Measurements from ENCODE around the gene FBXL16.
A peak's percentile ranks its signal among the peaks of the same experiment; 100 is the strongest.

The FBXL16 gene

DNA sequence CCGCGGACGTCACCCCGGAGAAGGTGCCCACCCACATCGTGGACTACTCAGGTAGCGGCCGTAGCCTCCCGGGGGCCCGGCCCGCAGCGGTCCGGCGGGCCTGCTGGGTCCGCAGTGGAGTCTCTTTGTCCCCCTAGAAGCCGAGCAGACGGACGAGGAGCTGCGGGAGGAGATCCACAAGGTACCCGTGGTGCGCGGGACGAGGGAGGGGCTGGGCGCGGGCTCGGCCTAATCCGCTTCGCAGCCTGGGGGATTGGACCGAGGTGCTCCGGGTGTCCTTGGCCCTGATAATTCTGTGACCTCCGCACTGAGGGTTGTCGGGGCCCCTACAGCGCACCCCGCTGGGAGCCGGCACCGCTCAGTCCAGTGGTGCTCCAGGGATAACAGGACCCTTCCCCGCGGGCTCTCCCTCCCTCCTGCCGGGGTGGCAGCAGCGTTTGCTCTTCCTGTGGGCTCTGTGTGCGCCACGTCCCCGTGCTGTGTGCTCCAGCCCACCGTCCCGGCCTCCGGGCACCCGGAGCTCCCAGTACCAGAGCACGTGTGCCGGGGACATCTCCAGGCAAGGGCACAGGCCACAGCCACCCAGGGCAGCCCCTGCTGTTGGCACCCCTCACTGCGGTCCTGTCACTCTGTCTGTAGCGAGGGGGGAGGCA, 37.0 kb downstream of the FBXL16 start:
- Histone ChIP-seq H2AK5ac (ENCODE audit: low read length) (no peak overlapping the region), H3K36me3 (ENCODE audit: control insufficient read depth, insufficient read depth, low read length) (peaks cover 22% of the 10 kb centered on the region), H3K4me1 (ENCODE audit: control insufficient read depth, low read depth, low read length) (no peaks in the 10 kb centered on the region), H3K9ac (ENCODE audit: low read length) (peak overlapping the region; percentile 94), H2BK120ac (ENCODE audit: low read depth, low read length) (no peak overlapping the region), H2BK5ac (ENCODE audit: low read length) (no peak overlapping the region), H3K23ac (ENCODE audit: low read length) (peak overlapping the region; percentile 24), H3K4me2 (ENCODE audit: low read length) (peak overlapping the region; percentile 39), H3K56ac (ENCODE audit: low read length) (peak overlapping the region; percentile 97), H4K8ac (ENCODE audit: low read depth, low read length) (no peak overlapping the region), H3K79me1 (ENCODE audit: low read length) (peaks cover 9% of the 10 kb centered on the region), H3K27me3 (ENCODE audit: insufficient read depth, low read length, poor library complexity) (no peaks in the 10 kb centered on the region), H3K4me3 (ENCODE audit: low read length) (peak overlapping the region; percentile 88), H3K4ac (ENCODE audit: low read depth, low read length) (peak overlapping the region; percentile 64), H3K27ac (ENCODE audit: low read depth, low read length) (no peak overlapping the region), H3K79me2 (ENCODE audit: control insufficient read depth, insufficient read depth, low read length) (peaks cover 12% of the 10 kb centered on the region), H3K18ac (ENCODE audit: low read length) (peak overlapping the region; percentile 19), H2BK15ac (replicated peaks; ENCODE audit: low read depth) (no peak overlapping the region), H4K5ac (ENCODE audit: low read length) (no peak overlapping the region)
- WGBS (ENCODE audit: extremely low coverage, insufficient coverage, low lambda C conversion rate), result no CpG with 5 or more reads among the region's 50 CpGs
- no peak for DNase-seq

DNA sequence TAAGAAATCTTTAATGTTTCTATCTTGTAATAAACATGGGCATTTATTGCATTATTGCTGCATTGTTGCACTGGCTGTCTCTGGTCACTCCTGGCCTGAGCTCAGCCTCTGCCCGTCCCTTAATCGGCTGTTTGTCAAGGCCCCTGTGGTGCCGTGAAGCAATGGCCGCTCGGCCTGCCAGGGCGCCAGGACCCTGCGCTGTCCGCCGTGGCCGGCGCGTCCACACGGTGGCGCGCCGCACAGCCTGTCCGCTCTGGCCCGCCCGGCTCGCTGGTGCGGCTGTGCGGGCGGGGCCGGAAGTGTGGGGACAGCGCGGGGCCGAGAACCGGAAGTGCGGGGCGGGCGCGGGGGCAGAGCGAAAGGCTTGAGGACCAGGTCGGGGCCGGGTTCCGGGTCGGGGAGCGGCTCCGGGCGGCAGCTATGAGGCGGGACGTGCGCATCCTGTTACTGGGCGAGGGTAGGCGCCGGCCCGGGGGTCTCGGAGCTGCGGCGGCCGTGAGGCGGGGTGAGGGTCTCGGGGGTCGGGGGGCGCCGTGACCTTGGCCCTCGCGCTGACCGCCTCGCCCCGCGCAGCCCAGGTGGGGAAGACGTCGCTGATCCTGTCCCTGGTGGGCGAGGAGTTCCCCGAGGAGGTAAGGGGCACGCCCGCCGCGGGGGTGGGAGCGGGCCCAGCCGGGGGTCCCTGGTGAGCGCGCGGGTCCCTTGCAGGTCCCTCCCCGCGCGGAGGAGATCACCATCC, 37.7 kb downstream of the FBXL16 start, which contains the start of gene RHOT2:
Gene RHOT2 (plus strand): TSS at position 353 of the 739 bp plus-strand sequence. CDS start 68 bp downstream, at position 421.
- no CpG with 5 or more reads among the region's 78 CpGs for WGBS (ENCODE audit: extremely low coverage, insufficient coverage, low lambda C conversion rate)
- no peak within 1 kb of the TSS for H2BK120ac ChIP-seq (ENCODE audit: low read depth, low read length)
- H3K4me3 ChIP-seq (ENCODE audit: low read length), result peak within 1 kb of the TSS; percentile 88
- peaks cover 12% of the 10 kb centered on the region for H3K79me2 ChIP-seq (ENCODE audit: control insufficient read depth, insufficient read depth, low read length)
- H3K4me2 ChIP-seq (ENCODE audit: low read length), result peak within 1 kb of the TSS; percentile 39
- H3K23ac ChIP-seq (ENCODE audit: low read length), result peak within 1 kb of the TSS; percentile 24
- no peak within 1 kb of the TSS for H2BK15ac ChIP-seq (replicated peaks; ENCODE audit: low read depth)
- peak within 1 kb of the TSS; percentile 97 for H3K56ac ChIP-seq (ENCODE audit: low read length)
- peaks cover 20% of the 10 kb centered on the region for H3K36me3 ChIP-seq (ENCODE audit: control insufficient read depth, insufficient read depth, low read length)
- peaks cover 9% of the 10 kb centered on the region for H3K79me1 ChIP-seq (ENCODE audit: low read length)
- peak within 1 kb of the TSS; percentile 19 for H3K18ac ChIP-seq (ENCODE audit: low read length)
- H3K4me1 ChIP-seq (ENCODE audit: control insufficient read depth, low read depth, low read length), result no peaks in the 10 kb centered on the region
- peak; percentile 95 for DNase-seq
- no peaks in the 10 kb centered on the region for H3K27me3 ChIP-seq (ENCODE audit: insufficient read depth, low read length, poor library complexity)
- H4K5ac ChIP-seq (ENCODE audit: low read length), result no peak within 1 kb of the TSS
- H2BK5ac ChIP-seq (ENCODE audit: low read length), result no peak within 1 kb of the TSS
- H3K4ac ChIP-seq (ENCODE audit: low read depth, low read length), result peak within 1 kb of the TSS; percentile 64
- peak within 1 kb of the TSS; percentile 94 for H3K9ac ChIP-seq (ENCODE audit: low read length)
- no peak within 1 kb of the TSS for H2AK5ac ChIP-seq (ENCODE audit: low read length)
- H4K8ac ChIP-seq (ENCODE audit: low read depth, low read length), result no peak within 1 kb of the TSS
- H3K27ac ChIP-seq (ENCODE audit: low read depth, low read length), result no peak within 1 kb of the TSS

DNA sequence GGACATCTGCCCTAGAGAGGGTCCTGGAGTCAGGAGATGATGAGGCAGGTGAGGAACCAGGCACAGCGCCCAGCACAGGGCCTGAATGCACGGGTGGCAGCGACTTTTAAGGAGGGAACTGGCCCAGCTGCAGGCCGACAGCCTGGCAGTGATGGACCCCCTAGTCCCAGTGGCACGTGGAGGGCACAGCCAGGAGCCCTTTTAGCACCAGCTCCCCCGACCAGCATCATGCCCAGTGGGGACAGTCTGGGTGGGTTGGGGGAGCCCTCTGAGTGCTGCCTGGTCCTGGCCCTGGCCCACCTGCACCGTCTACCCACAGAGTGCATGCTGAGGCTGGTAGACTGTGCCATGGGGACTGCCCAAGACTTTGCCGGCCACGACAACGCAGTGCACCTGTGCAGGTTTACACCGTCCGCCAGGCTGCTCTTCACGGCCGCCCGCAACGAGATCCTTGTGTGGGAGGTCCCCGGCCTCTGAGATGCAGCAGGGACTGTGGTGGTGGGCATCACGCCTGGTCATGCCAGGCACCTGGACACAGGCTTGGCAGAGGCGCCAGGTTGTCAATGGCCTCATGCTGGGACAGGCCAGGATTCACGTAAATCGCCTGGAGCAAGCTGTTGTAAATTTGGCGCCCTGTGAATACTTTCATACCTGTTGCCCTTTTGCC, 38.4 kb downstream of the FBXL16 start:
- Histone ChIP-seq H2BK5ac (ENCODE audit: low read length) (no peak overlapping the region), H3K23ac (ENCODE audit: low read length) (no peak overlapping the region), H3K36me3 (ENCODE audit: control insufficient read depth, insufficient read depth, low read length) (peaks cover 15% of the 10 kb centered on the region), H3K18ac (ENCODE audit: low read length) (no peak overlapping the region), H3K4me1 (ENCODE audit: control insufficient read depth, low read depth, low read length) (no peaks in the 10 kb centered on the region), H3K56ac (ENCODE audit: low read length) (peak overlapping the region; percentile 64), H3K9ac (ENCODE audit: low read length) (peak overlapping the region; percentile 42), H4K5ac (ENCODE audit: low read length) (no peak overlapping the region), H3K79me2 (ENCODE audit: control insufficient read depth, insufficient read depth, low read length) (peaks cover 12% of the 10 kb centered on the region), H3K27ac (ENCODE audit: low read depth, low read length) (no peak overlapping the region), H4K8ac (ENCODE audit: low read depth, low read length) (no peak overlapping the region), H2BK15ac (replicated peaks; ENCODE audit: low read depth) (no peak overlapping the region), H3K27me3 (ENCODE audit: insufficient read depth, low read length, poor library complexity) (no peaks in the 10 kb centered on the region), H3K4me3 (ENCODE audit: low read length) (no peak overlapping the region), H2AK5ac (ENCODE audit: low read length) (no peak overlapping the region), H3K4ac (ENCODE audit: low read depth, low read length) (no peak overlapping the region), H2BK120ac (ENCODE audit: low read depth, low read length) (no peak overlapping the region), H3K79me1 (ENCODE audit: low read length) (peaks cover 9% of the 10 kb centered on the region), H3K4me2 (ENCODE audit: low read length) (no peak overlapping the region)
- no CpG with 5 or more reads among the region's 22 CpGs for WGBS (ENCODE audit: extremely low coverage, insufficient coverage, low lambda C conversion rate)
- DNase-seq, result no peak

DNA sequence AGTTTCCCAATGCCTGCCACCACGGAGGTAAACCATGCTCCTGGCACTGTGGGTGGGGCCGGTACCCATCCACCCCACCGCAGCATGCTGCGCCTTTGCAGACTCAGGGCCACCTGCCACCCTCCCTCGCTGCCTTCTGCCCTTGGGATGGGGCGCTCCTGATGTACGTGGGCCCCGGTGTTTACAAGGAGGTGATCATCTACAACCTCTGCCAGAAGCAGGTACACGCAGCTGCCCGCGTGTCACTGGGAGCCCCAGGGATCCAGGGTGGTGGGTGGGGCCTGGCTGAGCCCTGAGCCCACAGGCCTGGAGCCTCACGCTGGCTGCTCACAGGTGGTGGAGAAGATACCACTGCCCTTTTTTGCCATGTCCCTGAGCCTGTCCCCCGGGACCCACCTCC, 39.0 kb downstream of the FBXL16 start:
- no peaks in the 10 kb centered on the region for H3K4me1 ChIP-seq (ENCODE audit: control insufficient read depth, low read depth, low read length)
- no peak overlapping the region for H2AK5ac ChIP-seq (ENCODE audit: low read length)
- no peak overlapping the region for H2BK5ac ChIP-seq (ENCODE audit: low read length)
- WGBS (ENCODE audit: extremely low coverage, insufficient coverage, low lambda C conversion rate), result no CpG with 5 or more reads among the region's 13 CpGs
- H3K4me3 ChIP-seq (ENCODE audit: low read length), result no peak overlapping the region
- no peak overlapping the region for H2BK15ac ChIP-seq (replicated peaks; ENCODE audit: low read depth)
- no peak for DNase-seq
- peaks cover 9% of the 10 kb centered on the region for H3K79me1 ChIP-seq (ENCODE audit: low read length)
- H3K36me3 ChIP-seq (ENCODE audit: control insufficient read depth, insufficient read depth, low read length), result peaks cover 12% of the 10 kb centered on the region
- H3K79me2 ChIP-seq (ENCODE audit: control insufficient read depth, insufficient read depth, low read length), result peaks cover 12% of the 10 kb centered on the region
- no peaks in the 10 kb centered on the region for H3K27me3 ChIP-seq (ENCODE audit: insufficient read depth, low read length, poor library complexity)
- no peak overlapping the region for H3K4me2 ChIP-seq (ENCODE audit: low read length)
- H3K27ac ChIP-seq (ENCODE audit: low read depth, low read length), result no peak overlapping the region
- no peak overlapping the region for H3K4ac ChIP-seq (ENCODE audit: low read depth, low read length)
- H4K5ac ChIP-seq (ENCODE audit: low read length), result no peak overlapping the region
- H3K18ac ChIP-seq (ENCODE audit: low read length), result no peak overlapping the region
- no peak overlapping the region for H3K9ac ChIP-seq (ENCODE audit: low read length)
- H2BK120ac ChIP-seq (ENCODE audit: low read depth, low read length), result no peak overlapping the region
- no peak overlapping the region for H4K8ac ChIP-seq (ENCODE audit: low read depth, low read length)
- no peak overlapping the region for H3K23ac ChIP-seq (ENCODE audit: low read length)
- H3K56ac ChIP-seq (ENCODE audit: low read length), result no peak overlapping the region

DNA sequence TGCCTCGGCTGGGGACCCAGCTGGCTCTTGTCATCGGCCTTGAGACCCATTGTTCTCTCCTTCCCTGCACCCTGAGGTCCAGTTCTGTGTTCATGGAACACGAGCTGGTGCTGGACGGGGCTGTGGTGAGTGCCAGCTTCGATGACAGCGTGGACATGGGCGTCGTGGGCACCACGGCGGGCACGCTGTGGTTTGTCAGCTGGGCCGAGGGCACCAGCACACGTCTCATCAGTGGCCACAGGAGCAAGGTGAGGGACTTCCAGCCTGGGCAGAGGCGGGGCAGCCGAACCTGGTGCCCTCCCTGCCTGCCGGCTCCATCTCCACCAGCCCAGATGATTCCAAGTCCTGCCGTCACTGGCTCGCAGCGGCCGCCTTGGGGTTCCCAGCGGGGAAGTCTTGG, 43.0 kb downstream of the FBXL16 start:
- Histone ChIP-seq H2AK5ac (ENCODE audit: low read length) (no peak overlapping the region), H3K9ac (ENCODE audit: low read length) (no peak overlapping the region), H3K79me1 (ENCODE audit: low read length) (no peaks in the 10 kb centered on the region), H3K4me1 (ENCODE audit: control insufficient read depth, low read depth, low read length) (no peaks in the 10 kb centered on the region), H3K4me3 (ENCODE audit: low read length) (no peak overlapping the region), H3K36me3 (ENCODE audit: control insufficient read depth, insufficient read depth, low read length) (no peaks in the 10 kb centered on the region), H3K23ac (ENCODE audit: low read length) (no peak overlapping the region), H2BK120ac (ENCODE audit: low read depth, low read length) (no peak overlapping the region), H2BK5ac (ENCODE audit: low read length) (no peak overlapping the region), H4K8ac (ENCODE audit: low read depth, low read length) (no peak overlapping the region), H3K18ac (ENCODE audit: low read length) (no peak overlapping the region), H2BK15ac (replicated peaks; ENCODE audit: low read depth) (no peak overlapping the region), H3K4ac (ENCODE audit: low read depth, low read length) (no peak overlapping the region), H3K27me3 (ENCODE audit: insufficient read depth, low read length, poor library complexity) (no peaks in the 10 kb centered on the region), H3K79me2 (ENCODE audit: control insufficient read depth, insufficient read depth, low read length) (no peaks in the 10 kb centered on the region), H4K5ac (ENCODE audit: low read length) (no peak overlapping the region), H3K27ac (ENCODE audit: low read depth, low read length) (no peak overlapping the region), H3K56ac (ENCODE audit: low read length) (no peak overlapping the region), H3K4me2 (ENCODE audit: low read length) (no peak overlapping the region)
- DNase-seq, result no peak
- WGBS (ENCODE audit: extremely low coverage, insufficient coverage, low lambda C conversion rate), result no CpG with 5 or more reads among the region's 21 CpGs

Data from mesendoderm (in vitro differentiated cells).